Fibroblast of skin of left quadriceps (primary cell): ENCODE data around the gene STAG1.
"Not testable (repeated sequence)": the region's sequence is repeated elsewhere in the genome, so short reads cannot be mapped to it uniquely, and the experiment has no call there.

Source experiments
- DNase-seq, 2 experiments: peaks; one replicate each; pipeline ENCODE4 v3.0.0-alpha.2; 2013; ENCODE audit warnings: low read depth in 2 of 2

Gene STAG1

DNA sequence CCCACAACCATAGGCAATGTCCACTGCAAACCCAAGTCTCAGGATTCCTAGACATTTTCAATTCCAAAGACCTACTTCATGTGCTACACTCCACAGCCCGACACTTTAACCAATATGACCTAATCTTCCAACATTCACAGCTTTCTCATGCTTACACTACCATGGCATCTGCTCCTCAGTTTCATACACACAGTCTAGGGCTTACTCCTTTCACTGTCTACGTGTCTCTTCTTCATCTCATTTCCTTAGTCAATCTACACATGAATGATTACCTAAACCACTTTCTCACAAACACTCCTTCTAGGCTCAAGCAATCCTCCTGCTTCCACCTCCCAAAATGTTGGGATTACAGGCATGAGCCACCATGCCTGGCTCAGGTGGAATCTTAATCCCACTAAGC, 106.3 kb downstream of the STAG1 start:
- DNase-seq = no peak

DNA sequence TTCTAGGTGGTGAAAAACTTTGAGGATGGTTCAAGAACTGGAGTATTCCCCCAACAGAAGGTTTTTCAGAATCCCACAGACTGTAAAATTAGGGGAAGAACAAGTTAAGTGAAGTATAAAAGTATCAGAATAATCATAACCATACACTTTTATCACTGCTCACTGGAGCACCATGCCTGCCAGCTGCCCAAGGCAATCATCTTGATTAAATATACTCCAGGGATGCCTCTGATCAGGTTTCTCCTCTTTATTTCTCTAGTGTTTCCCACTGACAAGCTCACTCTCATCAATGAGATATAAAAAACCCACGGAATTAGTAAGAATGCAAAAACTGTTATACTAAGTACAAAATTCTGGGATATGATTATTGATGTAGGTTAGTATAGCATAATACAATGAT, 108.0 kb downstream of the STAG1 start:
- DNase-seq = no peak

DNA sequence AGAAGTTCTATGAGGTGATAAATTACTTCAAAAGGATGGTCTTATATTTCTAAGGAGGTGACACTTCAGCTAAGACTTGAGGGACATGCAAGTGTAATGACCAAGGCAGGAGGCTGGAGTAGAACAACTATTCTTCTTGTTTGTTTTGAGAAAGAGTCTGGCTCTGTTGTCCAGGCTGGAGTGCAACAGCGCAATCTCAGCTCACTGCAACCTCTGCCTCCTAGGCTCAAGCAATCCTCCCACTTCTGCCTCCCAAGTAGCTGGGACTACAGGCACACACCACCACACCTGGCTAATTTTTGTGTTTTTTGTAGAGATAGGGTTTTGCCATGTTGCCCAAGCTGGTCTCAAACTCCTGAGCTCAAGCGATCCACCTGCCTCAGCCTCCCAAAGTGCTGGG, 108.8 kb downstream of the STAG1 start:
- not testable (repeated sequence) for DNase-seq

DNA sequence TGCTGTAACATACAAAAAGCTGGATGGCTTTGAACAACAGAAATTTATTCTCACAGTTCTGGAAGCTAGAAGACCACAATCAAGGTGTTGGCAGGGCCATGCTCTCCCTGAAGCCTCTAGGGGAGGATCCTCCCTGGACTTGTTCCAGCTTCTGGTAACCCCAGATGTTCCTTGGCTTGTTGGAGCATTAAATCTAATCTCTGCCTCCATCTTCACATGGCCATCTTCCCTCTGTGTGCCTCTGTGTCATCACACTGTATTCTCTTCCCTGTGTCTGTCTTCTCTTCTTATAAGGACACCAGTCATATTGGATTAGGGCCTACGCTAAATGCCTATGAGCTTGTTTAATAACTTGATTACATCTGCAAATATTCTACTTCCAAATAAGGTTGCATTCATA, 109.5 kb downstream of the STAG1 start:
- no peak for DNase-seq

DNA sequence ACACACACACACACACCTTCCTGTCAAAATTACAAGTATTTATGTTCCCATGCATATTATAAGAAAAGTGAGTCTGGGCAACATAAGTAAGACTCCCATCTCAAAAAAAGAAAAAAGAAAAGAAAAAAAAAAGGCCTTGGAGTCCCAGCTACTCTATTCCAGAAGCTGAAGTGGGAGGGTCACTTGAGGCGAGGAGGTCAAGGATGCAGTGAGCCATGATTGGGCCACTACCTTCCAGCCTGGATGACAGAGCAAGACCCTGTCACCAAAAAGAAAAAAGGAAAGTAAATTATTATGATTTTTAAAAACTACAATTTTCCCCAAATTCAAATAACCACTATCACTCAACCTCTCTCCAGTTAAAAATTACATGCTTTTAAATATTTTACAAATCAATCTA, 113.1 kb downstream of the STAG1 start:
- no peak for DNase-seq

DNA sequence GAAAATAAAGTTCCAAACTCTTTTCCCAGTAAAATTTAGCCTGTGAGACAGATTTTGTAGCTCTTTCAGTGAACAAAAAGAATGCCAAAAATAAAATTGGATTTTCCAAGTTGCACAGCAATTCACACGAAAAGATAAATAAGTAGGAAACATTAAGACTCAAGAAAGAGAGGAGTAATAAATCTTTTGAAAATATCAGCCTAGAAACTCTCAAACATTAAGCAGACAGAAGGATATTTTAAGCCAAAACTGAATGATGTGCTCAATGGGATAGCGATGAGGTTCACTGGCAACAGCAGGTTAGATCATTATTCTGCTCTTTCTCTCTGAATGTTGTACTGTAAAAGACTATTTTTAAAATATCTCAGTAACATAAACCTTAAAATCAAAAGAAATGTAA, 115.0 kb downstream of the STAG1 start:
- DNase-seq = no peak

DNA sequence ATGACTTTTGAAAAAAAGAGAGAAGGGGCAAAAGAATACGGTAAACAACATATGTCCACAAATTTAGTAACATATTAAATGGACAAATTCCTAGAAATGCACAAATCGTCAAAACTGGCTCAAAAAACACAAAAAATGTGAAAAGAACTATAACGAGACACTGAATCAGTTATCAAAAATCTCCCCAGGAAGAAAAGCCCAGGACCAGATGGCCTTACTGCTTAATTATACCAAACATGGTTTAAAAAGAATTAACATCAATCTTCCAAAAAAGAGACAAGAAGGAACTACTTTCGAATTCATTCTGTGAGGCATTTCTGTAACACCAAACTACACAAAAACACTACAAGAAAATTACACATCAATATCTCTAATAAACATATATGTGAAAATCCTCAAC, 117.4 kb downstream of the STAG1 start:
- no peak for DNase-seq

DNA sequence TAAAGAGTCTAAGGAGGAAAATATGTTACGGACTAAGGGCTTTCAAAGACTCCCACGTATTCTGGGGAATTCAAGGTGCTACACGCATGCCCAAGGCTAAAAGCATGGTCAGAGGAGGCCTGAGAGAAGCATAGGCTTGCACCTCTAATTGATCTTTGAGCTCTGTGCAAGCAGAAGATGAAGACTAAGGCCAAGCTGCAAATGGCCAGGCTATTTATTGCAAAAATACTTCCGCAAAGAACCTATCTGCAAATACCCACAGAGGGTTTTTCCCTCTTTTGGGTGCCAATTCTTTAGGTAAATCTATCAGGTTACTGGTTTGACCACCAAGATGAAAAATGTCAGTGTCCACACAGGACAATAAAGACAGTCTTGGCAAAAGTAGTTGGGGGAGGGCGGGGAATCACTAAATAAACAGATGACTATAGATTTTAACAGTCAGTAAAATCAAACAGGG, 119.5 kb downstream of the STAG1 start:
- DNase-seq = no peak

DNA sequence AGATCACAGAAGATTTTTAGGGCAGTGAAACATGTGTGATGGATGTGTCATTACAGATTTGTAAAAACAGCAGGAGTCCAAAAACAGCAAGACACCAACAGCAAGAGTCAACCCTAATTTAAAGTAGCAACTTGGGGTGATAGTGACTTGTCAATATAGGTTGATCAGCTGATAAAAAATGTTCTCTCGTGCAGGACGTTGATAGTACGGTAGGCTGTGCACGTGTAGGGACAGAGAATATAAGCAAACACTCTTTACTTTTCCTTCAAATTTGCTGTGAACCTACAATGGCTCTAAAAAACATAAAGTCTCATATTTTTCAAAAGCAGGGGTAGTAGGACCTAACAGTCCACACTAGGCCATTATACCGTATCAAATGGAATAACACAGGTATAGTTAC, 120.8 kb downstream of the STAG1 start:
- DNase-seq = no peak

DNA sequence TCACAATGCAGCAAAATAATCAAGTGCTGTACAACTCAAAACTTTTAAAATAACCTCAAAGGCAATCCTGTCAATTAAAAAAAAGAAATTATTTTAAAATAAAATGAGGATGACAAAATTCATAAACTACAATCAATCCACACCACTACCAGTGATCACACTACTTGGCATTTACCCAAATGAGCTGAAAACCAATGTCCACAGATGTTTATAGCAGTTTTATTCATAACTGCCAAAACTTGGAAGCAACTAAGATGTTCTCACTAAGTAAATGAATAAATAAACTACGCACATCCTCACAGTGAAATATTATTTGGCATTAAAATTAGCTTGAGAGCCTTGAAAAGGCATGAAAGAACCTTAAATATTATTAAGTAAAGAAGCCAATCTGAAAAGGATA, 121.3 kb downstream of the STAG1 start:
- DNase-seq = no peak

DNA sequence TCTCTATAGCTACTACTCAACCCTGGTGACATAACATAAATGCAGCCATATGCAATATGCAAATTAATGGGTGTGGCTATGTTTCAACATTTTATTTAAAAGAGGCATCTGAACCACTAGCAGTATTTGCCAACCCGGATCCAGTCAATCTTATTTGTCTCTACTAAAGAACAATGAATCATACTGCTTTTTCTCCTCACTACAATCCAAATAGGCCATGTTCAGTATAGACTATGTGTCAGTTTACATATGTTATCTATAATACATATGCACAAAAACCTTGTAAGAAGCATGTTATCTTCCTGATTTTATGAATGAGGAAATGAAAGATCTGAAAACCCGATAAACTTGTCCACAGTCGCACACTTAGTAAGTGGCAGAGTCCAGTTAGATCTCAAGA, 125.7 kb downstream of the STAG1 start:
- DNase-seq = no peak

DNA sequence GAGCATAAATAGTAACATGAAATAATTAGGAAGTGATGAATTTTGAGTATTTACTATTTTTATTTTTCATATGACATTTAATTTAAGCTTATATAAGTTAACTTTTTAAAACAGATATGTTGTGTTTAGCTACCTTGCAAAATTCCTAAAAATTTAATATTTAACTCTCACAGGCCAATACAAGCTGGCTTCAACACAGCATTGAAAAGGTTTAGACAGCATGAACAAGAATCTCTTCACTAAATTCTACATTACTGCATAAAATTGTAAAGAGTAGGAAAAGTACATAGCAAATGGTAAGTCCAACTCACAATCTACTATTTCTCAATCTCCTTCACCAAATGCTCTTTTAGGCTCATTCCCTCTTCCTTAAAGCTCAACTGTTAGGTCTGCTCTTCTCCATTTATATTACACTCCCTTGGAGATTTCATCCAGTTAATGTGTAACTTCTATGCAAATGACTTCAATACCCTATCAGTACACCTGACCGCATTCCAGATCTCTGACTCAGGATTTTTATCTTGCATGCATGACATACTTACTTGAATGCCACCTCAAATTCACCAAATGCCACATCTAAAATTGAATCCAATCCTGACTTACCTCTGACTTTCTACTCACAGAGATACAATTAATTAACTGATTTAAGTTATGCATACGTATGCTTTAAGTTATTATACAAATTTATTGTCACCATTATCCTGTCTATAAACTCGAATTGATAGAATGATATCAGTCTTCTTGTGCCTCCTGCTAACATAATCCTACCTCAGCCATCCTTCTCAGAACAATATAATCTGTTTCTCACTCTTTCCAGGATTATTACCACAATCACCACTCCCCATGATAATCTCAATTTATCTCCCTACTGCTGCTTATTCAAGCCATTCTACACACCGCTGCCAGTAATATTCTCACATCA, 127.0 kb downstream of the STAG1 start:
- DNase-seq = no peak

DNA sequence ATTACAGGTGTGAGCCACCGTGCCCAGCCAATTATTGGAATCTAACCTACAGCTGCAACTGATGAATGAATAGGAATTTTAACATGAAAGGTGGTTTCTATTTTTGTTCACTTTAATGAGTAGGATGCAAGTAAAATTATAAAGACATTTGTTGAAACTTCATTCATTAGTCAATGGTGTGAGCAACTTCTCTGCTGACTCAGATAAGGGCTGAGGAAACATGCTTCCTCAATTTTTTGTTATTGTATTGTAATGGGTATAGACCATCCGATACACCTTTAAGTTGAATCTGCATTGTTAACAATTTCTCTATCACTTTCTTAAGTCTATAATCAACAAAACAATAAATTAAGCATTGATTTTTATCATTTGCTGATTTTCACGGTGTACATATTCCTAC, 127.8 kb downstream of the STAG1 start:
- DNase-seq = no peak

DNA sequence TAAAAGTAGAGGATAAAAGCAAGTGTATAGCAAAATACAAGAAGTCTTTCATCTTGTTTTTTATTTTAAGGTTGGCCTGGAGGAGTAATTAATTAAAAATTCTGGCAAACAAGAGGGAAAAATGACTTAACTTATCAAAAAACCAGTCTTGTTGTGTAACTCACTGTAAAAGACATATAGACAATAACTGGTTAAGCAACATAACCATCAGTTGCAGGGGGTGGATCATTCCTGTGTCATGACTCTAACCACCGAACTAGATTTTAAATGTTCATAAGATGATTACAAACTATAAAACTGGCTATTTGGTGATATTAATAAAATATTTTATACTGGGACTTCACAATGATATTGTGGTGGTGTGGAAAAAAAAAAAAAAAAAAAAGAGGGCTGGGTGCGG, 130.6 kb downstream of the STAG1 start:
- peak; percentile 11 to 24 for DNase-seq

DNA sequence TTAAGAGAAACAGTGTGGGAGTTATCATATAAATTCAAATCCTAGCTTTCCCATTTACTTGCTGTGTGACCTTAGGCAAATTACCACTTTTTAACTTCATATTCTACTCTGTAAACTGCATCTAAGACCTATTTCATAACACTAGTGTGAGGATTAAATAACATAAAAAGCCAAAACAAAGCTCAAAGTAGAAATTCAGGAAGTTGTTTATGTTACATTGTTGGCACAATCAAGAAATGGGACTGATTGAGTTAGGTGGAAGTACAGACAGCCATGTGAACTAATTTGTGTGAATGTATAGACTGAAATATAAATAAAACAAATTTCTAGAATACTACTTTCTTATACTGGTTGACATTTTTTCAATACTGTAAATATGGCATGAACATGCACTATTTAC, 131.7 kb downstream of the STAG1 start:
- DNase-seq = no peak

DNA sequence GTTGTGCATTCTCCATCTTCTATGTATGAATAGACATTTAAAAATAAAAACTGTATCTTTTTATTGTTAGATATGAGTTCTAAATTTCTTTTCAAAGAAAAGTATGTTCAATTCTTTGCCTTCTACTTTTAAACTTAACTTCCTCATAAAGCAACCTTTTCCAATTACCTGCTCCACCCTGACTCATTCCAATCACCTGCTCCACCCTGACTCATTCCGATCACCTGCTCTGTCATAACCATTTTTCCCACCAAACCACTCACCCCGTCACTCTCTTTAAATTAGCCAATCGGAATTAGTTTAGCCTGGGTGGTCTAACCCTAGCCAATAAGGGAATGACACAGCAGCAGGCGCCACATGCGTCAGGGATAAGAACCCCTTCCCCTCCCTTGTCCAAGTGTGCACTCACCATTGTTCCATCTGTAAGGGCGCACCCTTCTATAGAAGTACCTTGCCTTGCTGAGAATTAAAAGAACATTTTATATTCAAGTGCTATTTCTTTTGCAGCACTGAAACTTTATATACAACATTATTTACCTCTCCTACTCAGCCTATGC, 134.1 kb downstream of the STAG1 start:
- DNase-seq = not testable (repeated sequence)

DNA sequence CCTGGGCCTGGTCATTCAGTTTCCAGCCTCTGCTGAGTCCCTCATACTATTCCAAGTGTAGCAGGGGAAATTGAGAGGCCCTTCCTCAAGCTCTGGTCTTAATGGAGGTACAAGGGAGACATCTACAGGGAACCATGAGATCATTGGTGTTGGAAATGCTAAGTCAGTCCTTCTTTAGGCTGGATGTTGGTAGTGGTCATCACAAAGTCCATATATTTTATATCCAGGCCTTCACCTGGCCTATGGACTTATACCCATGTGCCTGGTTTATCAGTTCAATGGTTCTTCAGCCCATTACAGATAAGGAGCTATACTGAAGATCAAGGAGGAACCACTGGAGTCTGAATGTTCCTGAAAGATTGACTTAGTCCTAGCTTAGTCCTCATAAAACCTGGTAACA, 135.0 kb downstream of the STAG1 start:
- no peak for DNase-seq

DNA sequence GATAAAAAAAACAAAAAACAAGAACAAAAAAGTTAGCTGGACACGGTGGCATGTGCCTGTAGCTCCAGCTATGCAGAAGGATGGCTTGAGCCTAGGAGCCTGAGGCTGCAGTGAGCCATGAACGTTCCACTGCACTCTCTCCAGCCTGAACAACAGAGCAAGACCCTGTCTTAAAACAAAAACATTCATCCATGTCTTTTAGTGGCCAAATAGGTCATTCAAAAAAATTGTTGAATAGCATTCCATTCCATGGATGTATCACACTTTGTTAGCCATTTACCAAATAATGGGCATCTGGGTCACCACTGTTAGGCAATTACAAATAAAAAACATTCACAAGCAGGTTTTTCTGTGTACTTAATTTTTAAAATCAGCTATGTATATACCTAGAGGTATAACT, 139.7 kb downstream of the STAG1 start:
- DNase-seq = no peak

DNA sequence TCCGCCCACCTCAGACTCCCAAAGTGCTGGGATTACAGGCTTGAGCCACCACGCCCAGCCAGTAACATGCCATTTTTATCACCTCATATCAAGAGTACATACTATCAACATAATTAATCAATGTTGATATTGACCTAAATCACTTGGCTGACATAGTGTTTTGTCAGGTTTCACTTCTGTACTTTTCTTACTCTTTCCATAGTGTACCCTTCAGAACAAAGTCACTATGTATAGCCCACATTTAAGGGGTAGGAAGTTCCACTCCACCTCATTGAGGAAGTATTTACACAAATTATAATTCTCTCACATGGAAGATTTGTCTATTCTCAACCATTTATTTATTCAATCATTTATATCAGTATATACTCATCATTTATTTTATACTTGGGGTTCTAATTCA, 145.2 kb downstream of the STAG1 start:
- no peak for DNase-seq

DNA sequence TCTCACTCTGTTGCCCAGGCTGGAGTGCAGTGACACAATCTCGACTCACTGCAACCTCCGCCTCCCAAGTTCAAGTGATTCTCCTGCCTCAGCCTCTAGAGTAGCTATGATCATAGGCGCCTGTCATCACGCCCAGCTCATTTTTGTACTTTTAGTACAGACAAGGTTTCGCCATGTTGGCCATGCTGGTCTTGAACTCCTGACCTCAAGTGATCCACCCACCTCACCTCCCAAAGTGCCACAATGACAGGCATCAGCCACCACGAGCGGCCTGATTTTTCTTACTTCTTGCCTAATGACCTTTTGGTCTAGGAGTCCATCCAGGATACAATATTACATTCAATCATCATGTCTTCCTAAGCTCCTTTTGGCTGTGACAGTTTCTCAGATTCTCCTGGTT, 146.0 kb downstream of the STAG1 start:
- not testable (repeated sequence) for DNase-seq

DNA sequence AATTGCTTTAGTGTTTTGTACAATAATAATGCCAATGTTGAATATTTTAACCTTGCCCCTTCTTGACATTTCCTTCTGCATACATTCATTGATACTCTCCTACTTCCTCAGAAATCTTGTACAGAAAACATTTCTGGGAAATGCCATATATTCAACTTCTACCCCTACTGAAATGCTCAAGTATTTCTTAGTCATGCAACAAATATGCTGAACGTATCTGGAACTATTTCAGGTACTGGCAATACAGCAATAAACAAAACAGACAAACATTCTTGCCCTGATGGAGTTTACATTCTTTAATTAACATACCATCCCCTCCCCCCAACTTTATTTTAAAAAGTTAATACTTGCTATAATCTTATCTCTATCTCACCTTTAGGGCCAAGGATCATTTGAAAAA, 147.2 kb downstream of the STAG1 start:
- DNase-seq = peak; percentile 9 to 12

DNA sequence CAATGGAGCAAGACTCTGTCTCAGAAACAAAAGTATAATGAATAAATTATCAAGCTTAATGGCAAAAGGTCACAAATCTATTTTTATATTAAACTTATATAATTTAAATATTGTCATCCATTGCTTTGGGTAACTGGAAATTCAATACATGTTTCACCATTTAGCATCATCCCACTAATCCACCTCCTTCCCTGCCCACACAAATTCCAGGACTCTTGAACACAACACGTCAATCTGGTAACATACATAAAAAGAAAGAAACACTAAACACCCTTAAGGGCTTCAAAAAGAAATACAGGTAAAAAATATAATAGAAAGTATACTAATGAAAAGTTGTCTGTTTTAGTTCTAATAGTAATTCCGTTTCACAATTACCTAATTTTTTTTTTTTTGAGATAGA, 149.4 kb downstream of the STAG1 start:
- DNase-seq = no peak

DNA sequence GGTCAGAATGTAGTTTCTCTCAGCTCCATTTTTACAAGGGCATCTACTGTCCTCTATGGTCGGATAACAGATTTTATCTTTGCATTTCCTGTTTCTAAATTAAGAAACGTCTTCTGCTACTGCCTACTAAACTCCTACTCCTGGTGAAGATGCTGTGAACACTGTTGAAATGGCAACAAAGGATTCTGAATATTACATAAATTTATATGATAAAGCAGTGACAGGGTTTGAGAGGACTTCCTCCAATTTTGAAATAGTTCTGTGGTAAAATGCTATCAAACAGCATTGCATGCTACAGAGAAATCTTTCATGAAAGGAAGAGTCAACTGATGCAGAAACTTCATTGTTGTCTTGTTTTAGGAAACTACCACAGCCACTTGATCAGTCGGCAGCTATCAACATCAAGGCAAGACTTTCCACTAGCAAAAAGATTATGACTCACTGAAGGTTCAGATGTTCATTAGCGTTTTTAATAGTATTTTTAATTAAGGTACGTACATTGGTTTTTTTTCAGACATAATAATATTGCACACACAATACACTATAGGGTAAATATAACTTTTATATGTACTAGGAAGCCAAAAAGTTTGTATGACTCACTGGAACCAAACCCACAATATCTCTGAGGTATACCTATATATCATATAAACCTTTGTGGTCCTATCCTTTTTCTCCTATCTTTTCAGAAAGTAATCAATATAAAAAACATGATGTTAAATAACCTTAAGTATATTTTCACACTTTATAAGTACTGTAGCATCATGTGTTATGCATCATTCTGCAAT, 156.1 kb downstream of the STAG1 start:
- no peak for DNase-seq
